HG03565 (cell line): ENCODE data around the gene PARD3B.

ENCODE experiments used
- ATAC-seq: cut with Tn5 transposase; IDR thresholded peaks from one replicate; pipeline ENCODE4 v1.9.1; 2021; ENCODE audit warnings: mild to moderate bottlenecking, moderate library complexity; ENCODE audit not compliant: unreplicated experiment

Gene PARD3B

DNA sequence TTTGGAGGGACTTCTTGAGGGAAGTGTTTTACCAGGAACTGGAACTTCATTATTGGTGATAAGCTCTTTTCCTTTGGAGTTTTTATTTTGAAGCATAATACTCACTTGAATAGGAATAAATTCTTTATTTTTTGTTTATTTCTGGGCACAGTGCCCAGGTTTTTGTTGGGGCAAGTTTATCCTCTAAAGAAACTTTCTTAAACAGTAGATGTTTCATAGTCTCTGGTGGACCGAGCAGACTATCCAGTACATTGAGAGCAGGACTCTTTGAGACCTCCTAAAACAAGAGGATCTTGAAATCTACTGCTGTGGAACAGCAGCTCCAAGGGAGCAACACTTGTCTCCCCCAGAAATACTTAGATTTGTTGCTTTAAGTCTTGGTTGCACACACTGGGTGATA is 109.4 kb downstream of the PARD3B start:
- ATAC-seq = no peak

DNA sequence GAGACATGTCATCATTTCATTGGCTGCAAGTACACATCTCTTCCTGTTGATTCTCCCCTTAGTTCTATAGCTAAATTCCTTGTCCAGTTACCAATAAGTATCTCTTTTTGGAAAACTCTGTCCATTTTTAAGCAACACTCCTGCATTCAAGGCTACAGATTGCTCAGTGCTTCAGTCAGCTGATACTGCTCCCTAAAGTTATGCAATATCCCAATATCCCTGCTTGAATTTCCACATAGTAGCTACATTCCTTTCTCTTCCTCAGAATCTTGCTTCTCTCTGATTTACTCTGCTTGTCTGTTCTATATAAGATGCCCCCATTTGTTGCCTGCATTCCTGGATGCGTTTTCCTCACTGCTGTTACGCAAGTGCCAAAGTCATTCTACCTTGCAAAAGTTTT is 109.8 kb downstream of the PARD3B start:
- no peak for ATAC-seq

GRCh38 chr2:204655626-204656025 is 110.4 kb downstream of the PARD3B start:
- no peak for ATAC-seq

GRCh38 chr2:204657024-204657423 is 111.7 kb downstream of the PARD3B start:
- no peak for ATAC-seq

GRCh38 chr2:204662956-204663355 is 117.7 kb downstream of the PARD3B start:
- no peak for ATAC-seq

DNA sequence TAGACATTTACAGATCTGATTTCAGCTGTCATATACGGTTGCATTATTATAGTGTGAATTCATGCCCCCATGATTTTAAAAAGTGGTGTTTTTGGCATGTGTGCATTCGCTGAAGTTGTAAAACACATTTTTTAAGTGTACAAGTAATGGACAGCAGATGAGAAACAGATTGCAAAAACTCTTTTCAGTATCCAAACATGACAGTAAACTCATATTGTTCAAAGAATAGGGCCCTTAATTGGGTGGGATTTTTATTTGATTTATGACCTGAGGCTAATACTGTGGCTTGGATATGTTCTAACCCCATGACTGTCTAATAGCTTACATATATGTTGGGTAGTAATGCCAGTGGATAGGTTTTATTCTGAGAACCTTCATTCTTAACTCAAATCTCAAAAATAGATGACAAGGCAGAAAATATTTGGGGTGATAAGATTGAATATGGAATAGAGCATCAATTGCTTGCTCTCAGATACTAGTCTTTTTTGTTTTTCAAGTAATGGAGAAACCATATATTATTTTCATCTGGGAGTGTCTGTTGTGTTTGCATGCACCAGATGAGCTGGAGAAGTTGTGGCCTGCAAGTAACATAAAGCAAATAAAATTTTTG is 118.6 kb downstream of the PARD3B start:
- ATAC-seq = no peak

- ATAC-seq = no peak
These were observed 119.4 kb downstream of the PARD3B start for GRCh38 chr2:204664708-204665121.

DNA sequence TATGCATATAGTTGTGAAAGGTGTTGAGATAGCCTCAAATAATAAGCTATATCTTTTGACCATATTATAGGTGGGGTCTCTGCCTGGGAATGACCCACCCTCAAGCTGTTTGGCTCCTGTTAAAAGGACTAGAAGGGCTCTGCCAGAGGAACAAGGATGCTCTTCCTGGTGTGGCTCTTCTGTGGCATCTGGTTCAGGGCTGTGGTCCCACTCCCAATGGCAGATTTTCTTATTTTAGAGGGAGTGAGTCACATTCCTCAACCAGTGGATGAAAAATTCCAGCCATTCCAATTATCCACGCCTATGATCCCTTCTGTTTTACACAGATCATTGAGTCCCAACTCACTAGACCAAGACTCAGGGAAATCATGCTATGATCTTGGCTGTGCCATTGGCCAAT is 119.9 kb downstream of the PARD3B start:
- no peak for ATAC-seq

- no peak for ATAC-seq
These were observed 120.5 kb downstream of the PARD3B start for GRCh38 chr2:204665771-204666170.

GRCh38 chr2:204667990-204668389 is 122.7 kb downstream of the PARD3B start:
- no peak for ATAC-seq

- no peak for ATAC-seq
These were observed 124.1 kb downstream of the PARD3B start for GRCh38 chr2:204669382-204669781.

DNA sequence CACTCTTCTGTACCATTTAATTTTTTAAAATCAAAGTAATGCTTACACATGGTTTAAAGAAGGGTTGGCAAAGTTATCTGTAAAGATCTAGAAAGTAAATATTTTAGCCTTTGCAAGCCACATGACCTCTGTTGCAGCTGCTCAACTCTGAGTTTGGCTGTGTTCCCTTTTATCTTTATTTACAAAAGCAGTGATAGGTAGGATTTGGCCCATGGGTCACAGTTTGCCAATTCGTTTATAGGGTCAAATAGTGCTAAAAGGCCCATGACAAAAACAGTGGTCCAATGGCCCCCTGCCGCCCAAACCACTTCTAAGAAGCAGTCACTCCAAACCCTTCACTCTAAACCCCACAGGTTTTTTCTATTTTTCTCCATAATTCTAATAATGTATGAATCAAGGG is 124.8 kb downstream of the PARD3B start:
- ATAC-seq = no peak

- ATAC-seq = no peak
These were observed 125.5 kb downstream of the PARD3B start for GRCh38 chr2:204670756-204671155.

GRCh38 chr2:204672772-204673171 is 127.5 kb downstream of the PARD3B start:
- no peak for ATAC-seq

GRCh38 chr2:204673877-204674276 is 128.6 kb downstream of the PARD3B start:
- no peak for ATAC-seq

- ATAC-seq = no peak
These were observed 132.8 kb downstream of the PARD3B start for GRCh38 chr2:204678031-204678430.

DNA sequence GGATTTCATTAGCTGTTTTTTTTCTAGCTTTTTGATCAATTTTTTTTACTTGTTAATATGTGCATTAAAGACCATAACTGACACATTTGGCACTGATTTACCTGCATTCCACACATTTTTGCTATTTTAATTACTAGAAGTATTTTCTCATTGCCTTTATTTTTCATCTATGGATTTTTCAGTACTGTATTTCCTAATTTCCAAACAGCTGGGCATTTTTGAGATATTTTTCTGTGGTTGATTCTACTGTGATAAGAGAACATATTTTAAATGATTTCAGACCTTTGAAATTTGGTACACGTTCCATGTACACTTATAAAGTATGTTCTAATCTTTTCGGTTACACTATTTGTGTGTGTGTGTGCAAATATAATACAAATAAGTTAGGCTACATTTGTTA is 135.3 kb downstream of the PARD3B start:
- no peak for ATAC-seq

- ATAC-seq = no peak
These were observed 136.1 kb downstream of the PARD3B start for GRCh38 chr2:204681412-204681811.

DNA sequence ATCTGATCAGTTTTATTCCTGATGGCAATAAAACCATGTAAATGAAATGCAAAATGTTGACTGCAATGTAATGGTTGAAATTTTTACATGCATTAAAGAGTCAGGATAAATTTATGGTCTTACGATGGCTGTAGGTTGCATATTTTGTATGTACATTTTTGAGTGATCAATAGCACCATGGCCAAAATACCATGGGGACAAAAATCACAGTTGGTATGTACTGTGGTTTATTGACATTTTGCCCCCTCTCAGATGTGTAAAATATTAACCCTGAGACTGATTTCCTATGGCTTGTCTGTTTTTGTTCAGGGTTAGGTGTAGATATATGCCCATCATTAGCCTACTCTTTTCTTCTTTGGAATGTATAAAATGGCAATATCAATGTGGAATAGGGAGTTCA is 138.1 kb downstream of the PARD3B start:
- ATAC-seq = no peak

DNA sequence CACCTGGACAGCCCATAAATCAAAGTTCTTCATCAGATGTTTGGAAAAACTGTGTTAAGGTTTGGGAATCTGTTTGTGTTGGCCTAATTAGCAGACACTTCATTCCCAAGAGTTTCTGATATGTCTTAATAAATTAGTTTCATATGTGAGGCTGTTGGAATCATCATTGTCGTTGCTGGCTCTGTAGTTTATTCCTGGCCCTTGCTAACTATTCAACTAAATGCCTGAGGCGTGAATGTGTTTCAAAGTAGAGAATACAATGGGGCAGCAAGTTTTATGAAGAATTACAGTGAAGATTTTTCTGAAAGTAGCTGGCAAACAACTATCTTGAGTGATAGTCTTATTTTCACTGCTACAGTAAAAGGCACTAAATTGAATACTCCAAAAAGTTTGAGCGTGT is 141.1 kb downstream of the PARD3B start:
- no peak for ATAC-seq

- ATAC-seq = no peak
These were observed 142.5 kb downstream of the PARD3B start for GRCh38 chr2:204687776-204688175.

GRCh38 chr2:204691911-204692510 is 146.7 kb downstream of the PARD3B start:
- ATAC-seq = no peak

GRCh38 chr2:204692790-204693189 is 147.5 kb downstream of the PARD3B start:
- ATAC-seq = no peak
